ENCODE data around the gene MEAF6.

GRCh38 chr1:37537378-37537777, 22.8 kb upstream of the MEAF6 start:
- TF ChIP-seq CTCF (IDR thresholded peaks at IDR 0.05) = no peak
- no peak for TF ChIP-seq EZH2 (IDR thresholded peaks at IDR 0.05)
- no peak for TF ChIP-seq EZH2phosphoT487 (IDR thresholded peaks at IDR 0.05)
